SU-DHL-6 (cell line): ENCODE measurements around the gene CCDC187.

ENCODE experiments used
- H2AFZ ChIP-seq: fragments of 200-600 bp; sonication (generic); 2 replicates; pipeline ENCODE4 v1.6.1; 2014; ENCODE audit warnings: low read depth, mild to moderate bottlenecking, moderate library complexity, mixed read lengths, antibody characterized with exemption, low read length; ENCODE audit not compliant: severe bottlenecking
- H3F3A ChIP-seq: fragments of 200-600 bp; shearing (Covaris generic); 2 replicates; pipeline ENCODE4 v1.6.0; 2016; ENCODE audit warnings: antibody characterized with exemption, mild to moderate bottlenecking; ENCODE audit not compliant: insufficient read depth
- H3K27ac ChIP-seq: fragments of 200-600 bp; sonication (generic); 2 replicates; pipeline ENCODE4 v1.5.1; 2016; ENCODE audit warnings: low read depth, mild to moderate bottlenecking, low read length, moderate library complexity, mixed read lengths
- H3K27me3 ChIP-seq: fragments of 200-600 bp; sonication (generic), shearing (Covaris generic); 2 replicates; pipeline ENCODE4 v1.6.0; 2014; ENCODE audit warnings: mild to moderate bottlenecking, low read length
- H3K36me3 ChIP-seq: fragments of 200-600 bp; sonication (generic); 2 replicates; pipeline ENCODE4 v1.6.1; 2014; ENCODE audit warnings: mild to moderate bottlenecking, low read length, mixed read lengths
- H3K4me2 ChIP-seq: fragments of 300-600, 200-600 bp; shearing (Covaris generic), sonication (generic); 2 replicates; pipeline ENCODE4 v1.6.0; 2014; ENCODE audit warnings: low read length, low read depth, mild to moderate bottlenecking; ENCODE audit not compliant: poor library complexity, severe bottlenecking
- H3K4me3 ChIP-seq: fragments of 200-600 bp; sonication (generic); 2 replicates; pipeline ENCODE4 v1.5.1; 2014; ENCODE audit warnings: antibody characterized with exemption, low read length, mild to moderate bottlenecking, mixed read lengths; ENCODE audit not compliant: insufficient read depth, poor library complexity, severe bottlenecking
- H3K79me2 ChIP-seq: fragments of 200-600 bp; sonication (generic); 2 replicates; pipeline ENCODE4 v1.6.1; 2014; ENCODE audit warnings: mild to moderate bottlenecking, low read length, moderate library complexity; ENCODE audit not compliant: insufficient read depth
- H3K9ac ChIP-seq: fragments of 200-600 bp; sonication (generic); 2 replicates; pipeline ENCODE4 v1.7.0; 2014; ENCODE audit warnings: mild to moderate bottlenecking, low read length
- H3K9me2 ChIP-seq: fragments of 200-600 bp; sonication (generic); replicated peaks from 2 replicates; pipeline ENCODE4 v1.6.1; 2014; ENCODE audit warnings: low read length; ENCODE audit not compliant: insufficient read depth
- H3K9me3 ChIP-seq: fragments of 200-600 bp; sonication (generic); 2 replicates; pipeline ENCODE4 v1.6.1; 2014; ENCODE audit warnings: low read length, mixed read lengths; ENCODE audit not compliant: insufficient read depth
- H4K20me1 ChIP-seq: fragments of 200-600 bp; sonication (generic); 2 replicates; pipeline ENCODE4 v1.6.1; 2014; ENCODE audit warnings: low read depth, mild to moderate bottlenecking, antibody characterized with exemption, low read length, moderate library complexity, mixed read lengths
- CTCF ChIP-seq: fragments of 200-600 bp; sonication (generic); IDR thresholded peaks from one replicate; pipeline ENCODE4 v1.5.1; 2017; ENCODE audit warnings: antibody characterized with exemption, mild to moderate bottlenecking, low read length, moderate library complexity; ENCODE audit not compliant: insufficient read depth, poor library complexity, severe bottlenecking
- EZH2phosphoT487 ChIP-seq: fragments of 200-600 bp; sonication (generic), shearing (Covaris generic); conservative IDR thresholded peaks from 2 replicates; pipeline ENCODE4 v1.6.1; 2018; ENCODE audit warnings: mild to moderate bottlenecking, antibody characterized with exemption, low read length, moderate library complexity, mixed read lengths

The CCDC187 gene

GRCh38 chr9:136284311-136284710 lies 19.6 kb downstream of the CCDC187 start:
- no peaks in the 10 kb centered on the region for H3K9me3 ChIP-seq
- H2AFZ ChIP-seq: no peak overlapping the region
- no peaks in the 10 kb centered on the region for H4K20me1 ChIP-seq
- H3F3A ChIP-seq: no peaks in the 10 kb centered on the region
- no peaks in the 10 kb centered on the region for H3K27me3 ChIP-seq
- no peaks in the 10 kb centered on the region for H3K9me2 ChIP-seq
- H3K27ac ChIP-seq: no peak overlapping the region
- H3K4me3 ChIP-seq: no peak overlapping the region
- no peaks in the 10 kb centered on the region for H3K79me2 ChIP-seq
- TF ChIP-seq EZH2phosphoT487: no peak
- TF ChIP-seq CTCF: no peak
- no peak overlapping the region for H3K4me2 ChIP-seq
- H3K36me3 ChIP-seq: no peaks in the 10 kb centered on the region
- H3K9ac ChIP-seq: no peak overlapping the region

- no peak overlapping the region for H3K27ac ChIP-seq
- H3K27me3 ChIP-seq: no peaks in the 10 kb centered on the region
- H2AFZ ChIP-seq: no peak overlapping the region
- no peaks in the 10 kb centered on the region for H4K20me1 ChIP-seq
- no peak overlapping the region for H3K9ac ChIP-seq
- peak; percentile 90 for TF ChIP-seq CTCF
- TF ChIP-seq EZH2phosphoT487: no peak
- no peaks in the 10 kb centered on the region for H3K9me2 ChIP-seq
- H3K4me3 ChIP-seq: no peak overlapping the region
- H3K4me2 ChIP-seq: peak overlapping the region; percentile 1
- no peaks in the 10 kb centered on the region for H3K9me3 ChIP-seq
- H3K36me3 ChIP-seq: no peaks in the 10 kb centered on the region
- no peaks in the 10 kb centered on the region for H3F3A ChIP-seq
- H3K79me2 ChIP-seq: no peaks in the 10 kb centered on the region
Measured at GRCh38 chr9:136283291-136284235, 20.3 kb downstream of the CCDC187 start.

- Histone ChIP-seq H2AFZ (no peak overlapping the region), H3K27me3 (no peaks in the 10 kb centered on the region), H3F3A (no peaks in the 10 kb centered on the region), H4K20me1 (no peaks in the 10 kb centered on the region), H3K4me2 (no peak overlapping the region), H3K9me3 (no peaks in the 10 kb centered on the region), H3K4me3 (no peak overlapping the region), H3K9me2 (no peaks in the 10 kb centered on the region), H3K9ac (no peak overlapping the region), H3K27ac (no peak overlapping the region), H3K36me3 (no peaks in the 10 kb centered on the region), H3K79me2 (no peaks in the 10 kb centered on the region)
- TF ChIP-seq CTCF (no peak), EZH2phosphoT487 (no peak)
Measured at GRCh38 chr9:136282272-136282861, 21.5 kb downstream of the CCDC187 start.
